ENCODE data around the gene ACVR2A. TPM values are rescaled to one million over a fixed set of nuclear protein-coding genes. Genes with fewer than 3 reads are reported as not detected.

The ACVR2A gene
- total RNA-seq, 1 experiment from 2014 or later: 8.2 TPM

GRCh38 chr2:147827088-147827375 is 17.8 kb upstream of the ACVR2A start:
- intact Hi-C loops (cut with micrococcal nuclease; ENCODE audit: unreplicated experiment): no loop called here
- POLR2A ChIA-PET: no interaction called here

GRCh38 chr2:147829106-147829505 is 15.7 kb upstream of the ACVR2A start:
- no peak for TF ChIP-seq REST (IDR thresholded peaks at IDR 0.05; ENCODE audit: insufficient read depth in 1 of 2, low read depth in 2 of 2, low read length in 1 of 2)
- no peaks in the 10 kb centered on the region for H3K9me3 ChIP-seq (ENCODE audit: control insufficient read depth, insufficient read depth, low read depth, low read length)
- no TSS peak for BruUV-seq (replicated peaks)
- no peaks in the 10 kb centered on the region for H3K4me1 ChIP-seq (ENCODE audit: control insufficient read depth, insufficient read depth, low read length)
- no peaks in the 10 kb centered on the region for H3K27me3 ChIP-seq (ENCODE audit: control insufficient read depth, insufficient read depth, low read length)
- no peaks in the 10 kb centered on the region for H3K36me3 ChIP-seq (ENCODE audit: control insufficient read depth, insufficient read depth, low read length)
- ATAC-seq: no peak
- no peak overlapping the region for H3K27ac ChIP-seq (ENCODE audit: low read length)
- ChIA-PET CTCF (no interaction called here), POLR2A (no interaction called here)
- in situ Hi-C loops (cut with HindIII; ENCODE audit: low pct_unique_long_range_greater_than_20kb, low sequenced_read_pairs) (no loop called here), intact Hi-C loops (cut with micrococcal nuclease; ENCODE audit: unreplicated experiment) (no loop called here)
- DNase-seq (ENCODE audit: low read depth, low spot score): no peak
- no peak overlapping the region for H3K4me3 ChIP-seq (ENCODE audit: low read depth in 2 of 2, low read length in 2 of 2)

More at GRCh38 chr2:147827088-147827375, 17.8 kb upstream of the ACVR2A start:
- H3K27ac ChIP-seq (ENCODE audit: low read length): no peak overlapping the region
- BruUV-seq (replicated peaks): no TSS peak
- H3K27me3 ChIP-seq (ENCODE audit: control insufficient read depth, insufficient read depth, low read length): no peaks in the 10 kb centered on the region
- H3K36me3 ChIP-seq (ENCODE audit: control insufficient read depth, insufficient read depth, low read length): no peaks in the 10 kb centered on the region
- no peaks in the 10 kb centered on the region for H3K9me3 ChIP-seq (ENCODE audit: control insufficient read depth, insufficient read depth, low read depth, low read length)
- in situ Hi-C loops (cut with HindIII; ENCODE audit: low pct_unique_long_range_greater_than_20kb, low sequenced_read_pairs): no loop called here
- ATAC-seq (no peak), DNase-seq (ENCODE audit: low read depth, low spot score) (no peak)
- no peak overlapping the region for H3K4me3 ChIP-seq (ENCODE audit: low read depth in 2 of 2, low read length in 2 of 2)
- CTCF ChIA-PET: no interaction called here
- H3K4me1 ChIP-seq (ENCODE audit: control insufficient read depth, insufficient read depth, low read length): no peaks in the 10 kb centered on the region
- TF ChIP-seq SIN3A (IDR thresholded peaks at IDR 0.05; ENCODE audit: borderline replicate concordance, insufficient read depth, low read depth, low read length): no peak
- no peak for TF ChIP-seq TCF7L2 (IDR thresholded peaks at IDR 0.05; ENCODE audit: low read depth, low read length)
- TF ChIP-seq POLR2AphosphoS5 (IDR thresholded peaks at IDR 0.05; ENCODE audit: low read depth, low read length): no peak
- TF ChIP-seq REST (IDR thresholded peaks at IDR 0.05; ENCODE audit: insufficient read depth in 1 of 2, low read depth in 2 of 2, low read length in 1 of 2): no peak
- TF ChIP-seq CTCF (IDR thresholded peaks at IDR 0.05): no peak
